Measurements from ENCODE around the gene CAMTA2.

- TF ChIP-seq CTCF (IDR thresholded peaks at IDR 0.05) (no peak), POLR2A (IDR thresholded peaks at IDR 0.05) (no peak)
Measured at GRCh38 chr17:5024604-5025003, 37.1 kb upstream of the CAMTA2 start.

Data from esophagus squamous epithelium (tissue), 4 donors.